ENCODE measurements around the gene RNF32.
"Not testable (repeated sequence)": the region's sequence is repeated elsewhere in the genome, so short reads cannot be mapped to it uniquely, and the experiment has no call there.

RNF32 gene

DNA sequence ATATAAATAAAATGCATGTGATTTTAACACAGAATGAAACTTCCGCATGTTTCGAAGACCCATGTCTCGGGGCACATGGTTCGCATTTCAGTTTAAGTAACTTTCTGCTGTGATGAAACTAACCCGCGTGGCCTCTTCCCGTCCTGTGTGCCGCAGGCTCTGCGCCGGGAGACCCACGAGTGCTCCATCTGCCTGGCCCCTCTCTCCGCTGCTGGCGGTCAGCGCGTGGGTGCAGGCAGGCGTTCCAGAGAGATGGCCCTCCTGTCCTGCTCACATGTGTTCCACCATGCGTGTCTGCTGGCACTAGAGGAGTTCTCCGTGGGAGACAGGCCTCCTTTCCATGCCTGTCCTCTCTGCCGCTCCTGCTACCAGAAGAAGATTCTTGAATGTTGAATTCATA is 35.7 kb downstream of the RNF32 start:
- no peak for DNase-seq

DNA sequence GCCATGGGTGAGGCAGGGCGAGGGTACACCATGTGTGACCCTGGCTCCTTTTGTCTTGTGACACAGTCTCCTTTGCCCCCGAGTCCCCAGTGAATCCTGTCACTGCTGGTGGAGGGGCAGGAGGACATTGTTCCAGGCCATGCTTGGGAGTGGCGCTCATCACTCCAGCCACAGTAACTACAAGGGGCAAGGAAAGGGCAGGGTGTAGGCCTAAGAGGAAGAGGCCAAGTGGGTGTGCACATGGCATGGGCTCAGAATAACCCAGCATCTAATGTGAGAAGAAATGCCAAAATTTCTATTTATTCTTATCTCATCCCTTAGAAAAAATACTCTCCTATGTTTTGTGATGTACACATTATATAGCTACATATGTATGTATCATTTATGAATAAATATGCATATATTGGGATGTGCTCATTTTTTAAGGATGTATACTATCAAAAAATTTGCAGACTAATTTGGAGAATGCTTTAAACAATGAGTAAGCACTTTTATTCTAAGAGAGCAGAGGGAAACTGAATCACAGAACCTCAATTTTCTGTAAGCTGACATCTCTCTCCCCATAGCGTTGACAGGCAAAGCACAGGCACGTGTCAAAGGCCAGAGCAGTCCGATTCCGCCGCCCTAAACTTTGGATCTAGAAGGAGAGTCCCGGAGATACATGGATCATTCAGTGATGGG is 36.9 kb downstream of the RNF32 start:
- no peak for DNase-seq

- DNase-seq: no peak
Observed at GRCh38 chr7:156680281-156680680, 39.7 kb downstream of the RNF32 start.

GRCh38 chr7:156682928-156683327 is 42.4 kb downstream of the RNF32 start:
- no peak for DNase-seq

DNA sequence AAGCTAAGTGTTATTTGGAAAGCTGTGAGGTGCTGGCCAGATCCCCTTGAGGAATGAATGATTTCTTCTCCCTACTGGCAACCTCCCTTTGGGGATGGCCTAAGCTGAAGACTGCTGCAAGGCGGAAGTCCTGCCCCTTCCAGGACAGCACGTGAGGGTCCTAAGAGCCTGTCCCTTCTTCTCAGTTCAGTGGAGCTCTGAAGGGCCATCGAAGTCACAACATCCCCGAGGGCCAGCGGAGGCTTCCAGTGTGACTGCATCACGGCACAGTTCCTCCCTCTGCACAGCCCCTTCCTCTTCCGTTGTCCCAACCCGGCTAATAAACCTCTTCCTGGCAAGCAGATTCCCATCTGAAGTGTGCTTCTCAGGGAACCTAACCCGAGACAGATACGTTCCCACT is 43.7 kb downstream of the RNF32 start:
- DNase-seq: no peak

GRCh38 chr7:156684661-156685060 is 44.1 kb downstream of the RNF32 start:
- DNase-seq: no peak

- DNase-seq: no peak
Observed at GRCh38 chr7:156691764-156692163, 51.2 kb downstream of the RNF32 start.

- DNase-seq: no peak
Observed at GRCh38 chr7:156692849-156693248, 52.3 kb downstream of the RNF32 start.

DNA sequence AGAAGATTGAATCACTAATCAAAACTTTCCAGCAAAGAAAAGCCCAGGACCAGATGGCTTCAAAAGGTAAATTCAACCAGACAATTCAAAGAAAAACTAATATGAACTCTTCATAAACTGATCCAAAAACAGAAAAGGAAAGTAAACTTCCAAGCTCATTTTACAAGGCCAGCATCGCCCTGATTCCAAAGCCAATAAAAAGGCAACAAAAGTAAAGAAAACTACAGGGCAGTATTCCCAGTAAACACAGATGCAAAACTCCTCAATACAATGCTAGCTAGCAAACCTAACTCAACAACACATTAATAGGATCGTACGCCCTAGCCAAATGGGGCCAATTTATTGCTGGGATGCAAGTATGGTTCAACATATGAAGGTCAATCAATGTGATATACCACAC is 53.1 kb downstream of the RNF32 start:
- no peak for DNase-seq

GRCh38 chr7:156697283-156697682 is 56.7 kb downstream of the RNF32 start:
- not testable (repeated sequence) for DNase-seq

GRCh38 chr7:156698512-156698911 is 57.9 kb downstream of the RNF32 start:
- not testable (repeated sequence) for DNase-seq

GRCh38 chr7:156701787-156702186 is 61.2 kb downstream of the RNF32 start:
- not testable (repeated sequence) for DNase-seq

- no peak for DNase-seq
Observed at GRCh38 chr7:156702399-156702798, 61.8 kb downstream of the RNF32 start.

- no peak for DNase-seq
Observed at GRCh38 chr7:156703209-156703608, 62.6 kb downstream of the RNF32 start.

DNA sequence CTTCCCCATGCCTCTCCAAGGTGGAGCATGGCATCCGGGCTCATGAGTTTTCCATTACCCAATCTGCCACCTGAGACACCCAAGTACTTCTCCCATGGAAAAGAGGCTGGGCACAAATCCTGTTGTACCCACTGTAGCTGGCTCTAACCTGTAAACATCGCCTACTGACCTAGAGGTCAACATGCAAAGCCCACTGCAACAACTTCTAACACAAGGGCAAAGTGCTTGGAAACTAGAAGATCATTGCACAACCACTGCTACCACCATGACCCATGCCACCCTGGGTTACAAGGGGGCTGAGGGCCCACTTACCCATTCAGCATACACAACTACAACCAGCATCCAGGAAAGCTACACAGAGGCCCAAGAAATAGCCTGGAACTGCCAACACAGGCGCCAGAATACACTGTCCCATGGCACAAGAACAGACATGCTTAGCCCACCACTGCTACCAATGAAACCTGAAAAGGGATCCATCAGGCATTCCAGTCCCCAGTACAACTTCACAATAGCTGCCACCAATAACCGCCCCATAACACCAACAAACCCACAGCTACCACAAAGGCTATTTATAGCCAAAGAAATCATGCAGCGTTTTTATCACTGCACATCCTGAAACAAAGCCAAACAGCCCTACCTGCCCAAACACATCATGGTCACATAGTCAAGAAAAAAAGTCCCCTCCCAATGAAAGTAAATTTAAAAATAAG is 63.4 kb downstream of the RNF32 start:
- no peak for DNase-seq

DNA sequence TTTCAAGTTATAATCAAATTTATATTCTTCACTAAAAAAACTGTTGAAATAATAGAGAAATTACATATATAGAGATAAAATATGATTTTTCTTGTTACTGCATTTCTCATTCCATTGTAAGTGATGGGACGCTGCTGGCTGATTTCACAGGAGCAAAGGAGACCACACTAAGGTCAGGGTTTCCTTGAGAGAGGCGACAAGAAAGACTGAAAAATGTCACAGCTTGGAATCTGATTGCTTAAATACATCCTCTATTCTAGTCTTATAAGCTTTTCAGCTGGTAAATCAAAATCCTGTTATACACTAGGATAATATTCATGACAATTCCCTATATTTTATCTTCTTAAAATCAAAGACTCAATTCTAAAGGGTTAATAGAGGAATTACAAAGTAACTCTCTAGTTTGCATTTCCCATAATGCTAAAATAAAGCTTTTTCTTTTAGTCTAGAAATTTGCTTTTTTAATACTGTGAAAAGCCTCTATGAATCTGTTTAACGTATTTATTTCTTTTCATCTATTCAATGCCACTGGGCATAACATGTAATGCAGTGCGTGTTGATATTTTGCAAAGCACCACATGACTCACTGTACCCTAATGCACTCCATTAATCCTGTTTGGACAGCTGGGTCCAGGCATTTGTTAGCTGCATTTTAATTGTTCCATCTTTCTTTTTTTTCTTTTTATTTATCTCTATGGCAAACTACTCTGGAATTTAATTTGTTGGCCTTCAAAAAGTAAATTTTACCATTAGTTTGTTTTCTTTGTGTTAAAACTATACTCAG is 81.7 kb downstream of the RNF32 start:
- DNase-seq: no peak

GRCh38 chr7:156725073-156725472 is 84.5 kb downstream of the RNF32 start:
- DNase-seq: no peak

- no peak for DNase-seq
Observed at GRCh38 chr7:156725936-156726335, 85.4 kb downstream of the RNF32 start.
